ENCODE results near the gene LMF1.

GRCh38 chr16:833411-833810 is 137.4 kb downstream of the LMF1 start:
- TF ChIP-seq POLR2A (IDR thresholded peaks at IDR 0.05; ENCODE audit: low read depth, low read length) (no peak), RFX5 (IDR thresholded peaks at IDR 0.05; ENCODE audit: low read depth, low read length) (no peak), USF2 (IDR thresholded peaks at IDR 0.05; ENCODE audit: low read depth, low read length) (no peak), CEBPB (IDR thresholded peaks at IDR 0.05; ENCODE audit: low read depth, low read length) (no peak), CTCF (conservative IDR thresholded peaks at IDR 0.05; ENCODE audit: low read depth, low read length) (no peak), RAD21 (IDR thresholded peaks at IDR 0.05; ENCODE audit: low read length) (no peak), FOS (IDR thresholded peaks at IDR 0.05; ENCODE audit: low read depth, low read length) (no peak), CHD1 (IDR thresholded peaks at IDR 0.05; ENCODE audit: low read depth, low read length) (no peak), ELK1 (IDR thresholded peaks at IDR 0.05; ENCODE audit: borderline replicate concordance, low read depth, low read length) (no peak), MXI1 (IDR thresholded peaks at IDR 0.05; ENCODE audit: borderline replicate concordance, low read depth, low read length) (no peak), SMC3 (IDR thresholded peaks at IDR 0.05; ENCODE audit: low read depth, low read length) (no peak), MAFK (IDR thresholded peaks at IDR 0.05; ENCODE audit: low read depth, low read length) (no peak)
